NCI-H82 treated with DMSO at 0.1 percent for 48 hours (cell line): ENCODE data around the gene TRIM67.
"Not testable (repeated sequence)": the region's sequence is repeated elsewhere in the genome, so short reads cannot be mapped to it uniquely, and the experiment has no call there.

Source experiments
- DNase-seq: peaks from one replicate; lab custom pipeline; 2025; ENCODE audit not compliant: unreplicated experiment; lab: John Stamatoyannopoulos, UW

The TRIM67 gene

GRCh38 chr1:231161667-231162296 lies at the start of gene TRIM67:
Gene TRIM67, plus strand, starts transcription at chr1:231162058. Its CDS starts 912 bp downstream, at chr1:231162970.
- peak; percentile 25 for DNase-seq

GRCh38 chr1:231116738-231117137 lies 45.1 kb upstream of the TRIM67 start:
- DNase-seq = no peak

GRCh38 chr1:231118704-231119453 lies 43.0 kb upstream of the TRIM67 start:
- no peak for DNase-seq

GRCh38 chr1:231121533-231121932 lies 40.3 kb upstream of the TRIM67 start:
- no peak for DNase-seq

- DNase-seq = no peak
Measured at GRCh38 chr1:231122143-231122542, 39.7 kb upstream of the TRIM67 start.

DNA sequence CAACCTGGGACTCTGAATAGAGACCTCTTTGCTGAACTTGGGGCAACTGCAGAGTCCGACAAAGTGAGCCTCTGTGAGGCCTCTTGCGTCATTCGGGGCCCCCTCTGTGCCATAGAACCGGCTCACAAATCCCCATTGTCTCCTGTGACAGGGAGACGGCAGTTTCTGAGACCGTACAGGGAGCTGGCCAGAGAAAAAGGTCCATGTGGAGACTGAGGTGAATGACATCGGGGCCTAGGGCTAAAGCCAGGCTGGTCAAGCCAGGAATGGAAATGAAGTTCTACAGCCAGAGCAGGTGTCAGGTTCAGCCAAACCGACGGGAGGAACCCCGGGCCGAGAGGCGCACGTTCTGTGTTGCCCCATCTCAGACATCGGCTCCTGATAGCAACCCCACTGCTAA lies 37.1 kb upstream of the TRIM67 start:
- no peak for DNase-seq

DNA sequence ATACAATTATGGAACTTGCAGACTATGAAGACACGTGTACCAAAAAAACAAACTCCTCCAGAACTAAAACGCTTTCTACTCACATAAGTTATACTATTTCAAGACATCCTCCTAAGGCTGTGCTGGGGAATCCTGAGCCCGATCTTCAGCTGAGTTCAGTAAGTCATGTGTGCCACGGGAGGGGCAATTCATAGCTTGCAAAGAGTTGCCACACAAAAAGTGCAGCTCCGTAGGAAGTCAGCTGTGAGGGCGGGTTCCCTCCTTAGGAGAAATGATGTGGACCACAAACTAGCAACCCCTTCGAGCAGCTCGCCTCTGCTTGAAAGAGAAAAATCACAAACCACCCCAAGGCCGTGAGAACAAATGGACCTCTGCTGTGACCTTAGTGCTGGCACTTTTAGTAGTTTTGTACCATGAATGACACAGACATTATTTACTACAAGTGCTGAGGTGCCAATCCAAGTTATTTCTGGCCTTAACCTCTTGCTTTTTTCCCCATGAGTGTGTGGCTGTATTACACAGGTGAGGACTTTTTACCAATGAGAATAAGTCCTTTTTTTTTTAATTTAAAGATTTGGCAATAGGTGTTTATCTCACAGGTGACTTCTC lies 35.8 kb upstream of the TRIM67 start:
- no peak for DNase-seq

DNA sequence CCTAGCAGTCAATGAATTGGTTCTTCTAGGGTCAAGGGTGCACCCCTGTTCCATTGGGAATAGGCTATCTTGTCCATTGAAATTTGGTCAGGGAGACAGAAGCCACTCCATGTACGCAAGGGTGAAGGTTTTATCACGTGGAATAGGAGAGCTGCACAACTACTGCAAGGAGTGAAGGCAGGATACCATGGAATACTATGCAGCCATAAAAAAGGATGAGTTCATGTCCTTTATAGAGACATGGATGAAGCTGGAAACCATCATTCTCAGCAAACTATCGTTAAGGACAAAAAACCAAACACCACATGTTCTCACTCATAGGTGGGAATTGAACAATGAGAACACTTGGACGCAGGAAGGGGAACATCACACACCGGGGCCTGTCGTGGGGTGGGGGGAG lies 34.8 kb upstream of the TRIM67 start:
- DNase-seq = not testable (repeated sequence)

GRCh38 chr1:231128471-231128870 lies 33.4 kb upstream of the TRIM67 start:
- DNase-seq = not testable (repeated sequence)

- DNase-seq = no peak
Measured at GRCh38 chr1:231130544-231130943, 31.3 kb upstream of the TRIM67 start.

GRCh38 chr1:231132591-231132990 lies 29.3 kb upstream of the TRIM67 start:
- not testable (repeated sequence) for DNase-seq

DNA sequence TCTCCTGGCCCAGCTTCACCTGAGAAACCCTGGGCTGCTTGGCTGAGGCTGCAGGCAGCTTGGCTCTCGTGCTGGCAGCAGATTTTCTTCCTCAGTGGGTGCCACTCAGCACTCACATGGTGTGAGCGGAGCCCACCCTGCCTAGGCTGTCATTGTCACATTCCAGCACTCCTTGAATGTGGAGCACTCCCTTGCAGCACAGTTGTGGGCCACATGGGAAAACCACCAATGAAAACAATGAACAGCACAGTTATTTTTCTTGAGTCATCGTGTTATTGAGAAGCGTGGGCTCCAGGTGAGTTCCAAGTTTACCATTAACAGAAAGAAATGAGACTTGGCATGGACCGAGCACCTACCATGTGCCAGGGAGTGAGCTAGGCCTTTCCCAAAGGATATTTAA lies 27.2 kb upstream of the TRIM67 start:
- DNase-seq = no peak

GRCh38 chr1:231138236-231138635 lies 23.6 kb upstream of the TRIM67 start:
- no peak for DNase-seq

DNA sequence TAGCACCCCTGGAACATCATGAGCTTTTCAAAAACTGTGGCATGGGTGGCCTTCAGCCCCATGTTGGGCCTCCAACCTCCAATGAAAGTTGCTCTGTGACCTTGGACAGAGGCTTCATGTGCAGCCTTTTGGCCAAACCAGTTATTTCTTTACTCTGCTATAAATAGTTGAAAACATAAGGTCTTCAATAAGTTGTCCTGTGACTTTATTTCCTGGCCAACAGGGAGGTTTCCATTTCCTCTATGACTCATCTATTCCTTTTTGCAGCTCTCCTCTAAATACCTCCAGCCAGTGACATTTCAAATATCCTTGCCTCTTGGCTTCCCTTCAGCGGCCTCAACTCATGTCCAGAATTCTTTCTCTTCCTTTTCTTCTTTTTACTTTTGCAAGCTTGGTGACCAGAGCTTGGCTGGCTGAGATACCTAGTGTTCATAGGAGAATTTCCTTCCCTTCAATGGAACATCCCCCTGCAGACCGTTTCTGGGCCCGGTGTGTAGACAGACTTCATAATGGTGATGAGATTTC lies 22.7 kb upstream of the TRIM67 start:
- no peak for DNase-seq

DNA sequence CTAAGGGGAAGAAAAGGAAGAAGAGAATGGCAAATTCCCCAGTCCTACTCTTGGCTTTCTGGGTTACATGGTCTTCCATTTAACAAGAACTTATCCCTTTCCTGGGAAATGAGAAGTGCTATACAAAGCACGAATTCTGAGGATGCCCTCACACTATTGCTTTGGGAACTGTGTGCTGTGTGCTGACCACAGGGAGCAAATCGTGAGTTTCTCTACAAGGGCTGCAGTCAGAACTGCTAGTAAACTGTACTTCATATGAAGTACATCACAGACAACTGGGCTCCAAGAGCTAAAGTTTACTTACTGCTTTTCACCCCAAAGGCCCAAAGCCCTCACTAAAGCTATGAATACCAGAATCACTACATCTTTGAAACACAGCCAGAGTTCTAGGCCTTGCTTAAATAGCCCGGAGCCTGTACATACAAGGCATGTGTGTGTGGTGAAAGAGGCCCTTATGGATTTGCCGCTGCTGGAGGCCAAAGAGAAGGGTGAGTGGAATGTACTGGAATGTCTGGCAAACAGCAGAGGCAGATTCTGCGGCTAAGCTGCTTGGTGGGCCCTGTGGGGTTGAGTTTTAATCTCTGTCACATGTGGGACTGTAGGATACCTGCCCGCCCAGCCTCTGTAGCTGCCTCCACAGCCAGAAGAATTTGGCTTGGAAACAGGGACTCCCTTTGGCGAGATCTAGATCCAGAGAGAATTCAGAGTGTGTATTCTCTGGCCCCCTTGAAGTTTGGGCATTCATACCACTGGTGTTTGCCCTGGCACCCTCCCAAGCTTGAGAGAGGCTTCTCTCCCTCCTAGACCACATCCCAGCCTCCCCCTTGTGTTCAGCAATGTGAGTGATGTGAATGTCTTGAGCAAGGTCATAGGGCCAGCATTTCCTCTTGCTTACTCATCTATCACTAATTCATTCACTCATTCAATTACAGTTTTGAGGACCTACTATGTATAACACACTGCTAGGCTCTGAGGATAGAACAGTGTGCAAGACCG lies 21.9 kb upstream of the TRIM67 start:
- no peak for DNase-seq

- DNase-seq = no peak
Measured at GRCh38 chr1:231144416-231145193, 17.3 kb upstream of the TRIM67 start.

GRCh38 chr1:231147896-231148295 lies 14.0 kb upstream of the TRIM67 start:
- DNase-seq = no peak

GRCh38 chr1:231151811-231152210 lies 10.0 kb upstream of the TRIM67 start:
- DNase-seq = no peak

DNA sequence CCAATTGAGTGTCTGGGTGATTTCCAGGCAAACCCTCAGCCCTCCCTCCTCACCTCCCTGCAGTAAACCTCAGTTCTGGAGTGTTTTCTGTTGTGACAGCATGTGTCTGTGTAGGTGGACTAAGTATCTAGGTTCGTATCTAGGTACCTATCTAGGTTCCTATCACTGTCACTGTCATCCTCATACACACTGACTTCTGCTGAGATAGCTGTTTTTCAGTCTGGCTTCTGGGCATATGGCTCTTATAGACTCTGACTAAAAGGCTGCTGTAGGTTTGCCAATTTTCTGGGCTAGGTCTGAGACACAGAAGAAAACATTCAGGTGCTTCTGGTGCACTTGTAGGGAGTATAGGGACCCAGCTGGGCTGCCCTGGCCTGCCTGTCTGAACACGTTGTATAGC lies 8.1 kb upstream of the TRIM67 start:
- no peak for DNase-seq

- no peak for DNase-seq
Measured at GRCh38 chr1:231155808-231156207, 6.0 kb upstream of the TRIM67 start.
